ENCODE results near the gene USP50. TPM values are rescaled to one million over a fixed set of nuclear protein-coding genes. Genes with fewer than 3 reads are reported as not detected.

Gene USP50
- polyA plus RNA-seq, 3 donors: not detected

GRCh38 chr15:50485389-50485788 is 61.1 kb downstream of the USP50 start:
- H3K4me3 ChIP-seq (replicated peaks in 1 of 3; ENCODE audit: low read depth in 2 of 3, low read length in 3 of 3): no peak overlapping the region
- no peaks in the 10 kb centered on the region for H3K9me3 ChIP-seq (replicated peaks in 1 of 2; ENCODE audit: control insufficient read depth in 1 of 2, insufficient read depth in 1 of 2, low read length in 2 of 2)
- H3K27ac ChIP-seq (ENCODE audit: low read depth in 1 of 2, low read length in 2 of 2): no peak overlapping the region
- Mint-ChIP-seq H3K27me3 (ENCODE audit: low read depth in 3 of 3) (peaks cover 0 to 1% (median 0%) of the 10 kb centered on the region in 3 donors), H3K9me3 (no peaks in the 10 kb centered on the region), H3K27ac (peak overlapping the region in 1 of 7 donors; percentile 48), H3K4me1 (peaks cover 6% of the 10 kb centered on the region), H3K4me3 (no peak overlapping the region), H3K36me3 (peaks cover 71 to 90% of the 10 kb centered on the region in 2 donors)
- H3K4me2 ChIP-seq (replicated peaks; ENCODE audit: extremely low read depth, low read length, poor library complexity, severe bottlenecking): no peak overlapping the region
- 100% methylated on average over 2 of the region's 3 CpGs for WGBS (ENCODE audit: insufficient coverage)
- no peak overlapping the region for H2AFZ ChIP-seq (ENCODE audit: insufficient read depth, low read depth, low read length, poor library complexity, severe bottlenecking)
- H3K79me2 ChIP-seq (ENCODE audit: insufficient read depth, low read length): no peaks in the 10 kb centered on the region
- no peak for DNase-seq
- peaks cover 87 to 89% of the 10 kb centered on the region in 2 donors for H3K36me3 ChIP-seq (replicated peaks in 1 of 2; ENCODE audit: control insufficient read depth in 1 of 2, insufficient read depth in 2 of 2, low read length in 2 of 2)
- H3K9ac ChIP-seq (ENCODE audit: insufficient read depth, low read length, poor library complexity, severe bottlenecking): no peak overlapping the region
- H4K20me1 ChIP-seq (ENCODE audit: insufficient read depth, low read length): peaks cover 8% of the 10 kb centered on the region
- intact Hi-C loops (cut with micrococcal nuclease): no loop called here
- no peaks in the 10 kb centered on the region for H3K4me1 ChIP-seq (ENCODE audit: control insufficient read depth in 1 of 2, insufficient read depth in 2 of 2, low read length in 2 of 2)
- no peak for TF ChIP-seq CTCF (IDR thresholded peaks at IDR 0.05)
- no peaks in the 10 kb centered on the region for H3K27me3 ChIP-seq (ENCODE audit: control insufficient read depth in 2 of 2, insufficient read depth in 2 of 2, low read length in 2 of 2)

- Histone ChIP-seq H3K4me1 (ENCODE audit: control insufficient read depth in 1 of 2, insufficient read depth in 2 of 2, low read length in 2 of 2) (no peaks in the 10 kb centered on the region), H3K9me3 (replicated peaks in 1 of 2; ENCODE audit: control insufficient read depth in 1 of 2, insufficient read depth in 1 of 2, low read length in 2 of 2) (no peaks in the 10 kb centered on the region), H3K9ac (ENCODE audit: insufficient read depth, low read length, poor library complexity, severe bottlenecking) (no peak overlapping the region), H3K27ac (ENCODE audit: low read depth in 1 of 2, low read length in 2 of 2) (no peak overlapping the region), H4K20me1 (ENCODE audit: insufficient read depth, low read length) (peaks cover 8% of the 10 kb centered on the region), H3K36me3 (replicated peaks in 1 of 2; ENCODE audit: control insufficient read depth in 1 of 2, insufficient read depth in 2 of 2, low read length in 2 of 2) (peaks cover 87 to 89% of the 10 kb centered on the region in 2 donors), H2AFZ (ENCODE audit: insufficient read depth, low read depth, low read length, poor library complexity, severe bottlenecking) (no peak overlapping the region), H3K79me2 (ENCODE audit: insufficient read depth, low read length) (no peaks in the 10 kb centered on the region), H3K4me2 (replicated peaks; ENCODE audit: extremely low read depth, low read length, poor library complexity, severe bottlenecking) (no peak overlapping the region), H3K27me3 (ENCODE audit: control insufficient read depth in 2 of 2, insufficient read depth in 2 of 2, low read length in 2 of 2) (no peaks in the 10 kb centered on the region), H3K4me3 (replicated peaks in 1 of 3; ENCODE audit: low read depth in 2 of 3, low read length in 3 of 3) (no peak overlapping the region)
- H3K9me3 Mint-ChIP-seq: no peaks in the 10 kb centered on the region
- intact Hi-C loops (cut with micrococcal nuclease): no loop called here
- H3K4me3 Mint-ChIP-seq: no peak overlapping the region
- peaks cover 6% of the 10 kb centered on the region for H3K4me1 Mint-ChIP-seq
- no peak overlapping the region for H3K27ac Mint-ChIP-seq
- WGBS (ENCODE audit: insufficient coverage): 100% methylated on average over 1 of the region's 1 CpG
- H3K27me3 Mint-ChIP-seq (ENCODE audit: low read depth in 3 of 3): peaks cover 0 to 1% (median 0%) of the 10 kb centered on the region in 3 donors
- no peak for TF ChIP-seq CTCF (IDR thresholded peaks at IDR 0.05)
- DNase-seq: no peak
- H3K36me3 Mint-ChIP-seq: peaks cover 66 to 90% of the 10 kb centered on the region in 2 donors
Observed at GRCh38 chr15:50484781-50485180, 61.7 kb downstream of the USP50 start.

Data from CD14-positive monocyte (primary cell).